ENCODE data around the gene DNAJB2.

Gene DNAJB2

DNA sequence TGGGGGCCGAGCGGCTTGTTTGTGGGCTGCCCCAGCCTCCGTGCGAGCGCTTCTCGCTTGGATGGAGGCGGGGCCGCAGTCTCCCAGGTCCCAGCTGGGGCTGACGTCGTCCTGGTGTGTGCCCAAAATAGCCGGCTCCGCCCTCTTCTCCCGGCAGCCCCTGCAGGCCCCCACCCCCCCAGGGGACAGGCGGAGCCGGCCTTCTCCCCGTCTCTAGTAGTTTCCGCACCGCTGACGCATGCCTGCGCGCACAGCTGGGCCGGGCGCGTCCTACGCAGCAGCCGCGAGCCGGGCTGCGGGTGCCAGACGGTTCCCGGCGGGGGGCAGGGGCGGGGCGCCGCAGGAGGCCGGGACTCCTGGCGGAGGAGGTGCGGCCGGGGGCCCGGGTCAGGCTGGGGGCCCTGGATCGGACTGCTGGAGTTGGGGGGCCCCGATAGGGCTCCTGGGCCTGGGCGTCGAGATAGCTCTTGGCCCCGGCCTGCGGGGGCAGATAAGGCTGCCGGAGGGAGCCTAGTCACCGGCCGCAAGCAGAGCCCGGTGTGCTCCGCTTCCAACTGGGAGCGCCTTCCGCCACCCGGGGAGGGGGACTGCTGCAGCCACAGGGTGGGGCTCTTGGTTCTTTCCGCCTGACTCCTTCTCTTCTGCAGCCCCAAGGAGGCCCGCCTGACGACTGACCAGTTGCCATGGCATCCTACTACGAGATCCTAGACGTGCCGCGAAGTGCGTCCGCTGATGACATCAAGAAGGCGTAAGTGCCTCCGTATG lies at the start of gene DNAJB2:
Gene DNAJB2, plus strand, starts transcription at position 216 of the 765 bp plus-strand sequence. Its CDS starts 468 bp downstream, at position 684.
- H3K27ac Mint-ChIP-seq: peak within 1 kb of the TSS; percentile 98
- peak within 1 kb of the TSS; percentile 94 for H3K4me3 Mint-ChIP-seq
- H3K9me3 Mint-ChIP-seq (ENCODE audit: low read depth): no peaks in the 10 kb centered on the region
- no peaks in the 10 kb centered on the region for H3K27me3 Mint-ChIP-seq
- peaks cover 44% of the 10 kb centered on the region for H3K4me1 Mint-ChIP-seq (ENCODE audit: low read depth)
- H3K36me3 Mint-ChIP-seq: no peaks in the 10 kb centered on the region

- H3K27ac Mint-ChIP-seq: peak overlapping the region; percentile 98
- peak overlapping the region; percentile 96 for H3K4me3 Mint-ChIP-seq
- H3K27me3 Mint-ChIP-seq: no peaks in the 10 kb centered on the region
- peaks cover 4% of the 10 kb centered on the region for H3K36me3 Mint-ChIP-seq
- no peaks in the 10 kb centered on the region for H3K9me3 Mint-ChIP-seq (ENCODE audit: low read depth)
- H3K4me1 Mint-ChIP-seq (ENCODE audit: low read depth): peaks cover 57% of the 10 kb centered on the region
These were observed 49.1 kb upstream of the DNAJB2 start for GRCh38 chr2:219230059-219230540.

DNA sequence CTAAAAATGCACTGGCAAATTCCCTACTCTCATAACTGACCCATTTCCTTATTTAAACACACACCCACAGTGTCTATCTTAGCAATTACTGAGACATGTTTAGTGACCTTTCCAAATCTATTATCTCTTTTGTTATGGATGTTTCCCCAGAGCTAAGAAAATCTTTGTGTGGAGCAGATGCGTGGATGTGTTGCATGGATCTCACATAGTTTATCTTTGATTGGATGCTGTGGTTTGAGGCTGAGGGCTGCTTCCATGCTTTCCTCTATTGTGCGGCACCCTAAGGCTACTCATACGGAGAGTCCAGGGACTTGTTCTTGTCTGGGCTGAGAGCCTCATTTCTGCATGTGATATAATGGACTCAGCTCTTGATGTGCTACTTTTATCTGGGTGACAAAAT lies 44.8 kb upstream of the DNAJB2 start:
- H3K4me1 Mint-ChIP-seq (ENCODE audit: low read depth): peaks cover 35% of the 10 kb centered on the region
- H3K36me3 Mint-ChIP-seq: peaks cover 2% of the 10 kb centered on the region
- no peaks in the 10 kb centered on the region for H3K9me3 Mint-ChIP-seq (ENCODE audit: low read depth)
- peak overlapping the region; percentile 29 for H3K27ac Mint-ChIP-seq
- no peak overlapping the region for H3K4me3 Mint-ChIP-seq
- no peaks in the 10 kb centered on the region for H3K27me3 Mint-ChIP-seq

DNA sequence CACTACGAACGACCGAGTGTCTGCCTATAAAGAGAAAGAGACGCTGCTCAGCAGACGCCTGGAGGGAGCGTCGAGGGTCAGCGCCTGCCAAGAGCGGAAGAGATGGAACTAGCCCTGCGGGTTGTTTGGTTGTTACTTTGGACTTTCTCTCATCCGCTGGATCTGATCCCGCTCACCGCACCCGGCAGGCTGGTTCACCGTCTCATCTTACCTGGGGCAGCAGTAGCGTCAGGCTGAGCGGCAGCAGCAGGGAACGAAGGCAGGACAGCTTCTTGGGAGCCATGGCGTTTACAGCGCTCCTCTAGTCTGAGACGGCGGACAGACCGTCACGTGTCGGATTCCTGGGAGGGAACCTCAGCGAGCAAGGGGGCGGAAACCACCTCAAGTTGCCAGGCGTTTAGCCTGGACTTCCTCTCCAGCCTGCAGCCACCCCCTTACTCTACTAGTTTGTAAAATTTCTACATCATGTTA lies 35.8 kb upstream of the DNAJB2 start:
- Mint-ChIP-seq H3K4me1 (ENCODE audit: low read depth) (peaks cover 36% of the 10 kb centered on the region), H3K36me3 (no peaks in the 10 kb centered on the region), H3K27ac (no peak overlapping the region), H3K9me3 (ENCODE audit: low read depth) (no peaks in the 10 kb centered on the region), H3K27me3 (no peaks in the 10 kb centered on the region), H3K4me3 (peak overlapping the region; percentile 53)

- H3K4me3 Mint-ChIP-seq: peak overlapping the region; percentile 97
- H3K9me3 Mint-ChIP-seq (ENCODE audit: low read depth): no peaks in the 10 kb centered on the region
- H3K4me1 Mint-ChIP-seq (ENCODE audit: low read depth): peaks cover 50% of the 10 kb centered on the region
- peak overlapping the region; percentile 97 for H3K27ac Mint-ChIP-seq
- H3K36me3 Mint-ChIP-seq: no peaks in the 10 kb centered on the region
- no peaks in the 10 kb centered on the region for H3K27me3 Mint-ChIP-seq
These were observed 34.4 kb upstream of the DNAJB2 start for GRCh38 chr2:219244789-219245147.

GRCh38 chr2:219245148-219245898 lies 33.8 kb upstream of the DNAJB2 start, which contains the start of the genes GLB1L and STK16:
TSS of gene GLB1L (minus strand) at chr2:219245444. CDS start at chr2:219243573, 1,871 bp downstream.
TSS of gene STK16 (plus strand) at chr2:219245479. CDS start at chr2:219246000, 521 bp downstream.
- H3K27ac Mint-ChIP-seq: peak within 1 kb of the TSS; percentile 97
- H3K4me3 Mint-ChIP-seq: peak within 1 kb of the TSS; percentile 97
- H3K27me3 Mint-ChIP-seq: no peaks in the 10 kb centered on the region
- H3K4me1 Mint-ChIP-seq (ENCODE audit: low read depth): peaks cover 56% of the 10 kb centered on the region
- H3K36me3 Mint-ChIP-seq: no peaks in the 10 kb centered on the region
- H3K9me3 Mint-ChIP-seq (ENCODE audit: low read depth): no peaks in the 10 kb centered on the region

- Mint-ChIP-seq H3K27ac (peak overlapping the region; percentile 97), H3K36me3 (peaks cover under 1% of the 10 kb centered on the region), H3K9me3 (ENCODE audit: low read depth) (no peaks in the 10 kb centered on the region), H3K4me3 (peak overlapping the region; percentile 97), H3K4me1 (ENCODE audit: low read depth) (peaks cover 61% of the 10 kb centered on the region), H3K27me3 (no peaks in the 10 kb centered on the region)
These were observed 33.3 kb upstream of the DNAJB2 start for GRCh38 chr2:219245899-219246230.

- Mint-ChIP-seq H3K27me3 (no peaks in the 10 kb centered on the region), H3K27ac (peak overlapping the region; percentile 97), H3K36me3 (peaks cover 3% of the 10 kb centered on the region)
These were observed 32.6 kb upstream of the DNAJB2 start for GRCh38 chr2:219246559-219246958.

DNA sequence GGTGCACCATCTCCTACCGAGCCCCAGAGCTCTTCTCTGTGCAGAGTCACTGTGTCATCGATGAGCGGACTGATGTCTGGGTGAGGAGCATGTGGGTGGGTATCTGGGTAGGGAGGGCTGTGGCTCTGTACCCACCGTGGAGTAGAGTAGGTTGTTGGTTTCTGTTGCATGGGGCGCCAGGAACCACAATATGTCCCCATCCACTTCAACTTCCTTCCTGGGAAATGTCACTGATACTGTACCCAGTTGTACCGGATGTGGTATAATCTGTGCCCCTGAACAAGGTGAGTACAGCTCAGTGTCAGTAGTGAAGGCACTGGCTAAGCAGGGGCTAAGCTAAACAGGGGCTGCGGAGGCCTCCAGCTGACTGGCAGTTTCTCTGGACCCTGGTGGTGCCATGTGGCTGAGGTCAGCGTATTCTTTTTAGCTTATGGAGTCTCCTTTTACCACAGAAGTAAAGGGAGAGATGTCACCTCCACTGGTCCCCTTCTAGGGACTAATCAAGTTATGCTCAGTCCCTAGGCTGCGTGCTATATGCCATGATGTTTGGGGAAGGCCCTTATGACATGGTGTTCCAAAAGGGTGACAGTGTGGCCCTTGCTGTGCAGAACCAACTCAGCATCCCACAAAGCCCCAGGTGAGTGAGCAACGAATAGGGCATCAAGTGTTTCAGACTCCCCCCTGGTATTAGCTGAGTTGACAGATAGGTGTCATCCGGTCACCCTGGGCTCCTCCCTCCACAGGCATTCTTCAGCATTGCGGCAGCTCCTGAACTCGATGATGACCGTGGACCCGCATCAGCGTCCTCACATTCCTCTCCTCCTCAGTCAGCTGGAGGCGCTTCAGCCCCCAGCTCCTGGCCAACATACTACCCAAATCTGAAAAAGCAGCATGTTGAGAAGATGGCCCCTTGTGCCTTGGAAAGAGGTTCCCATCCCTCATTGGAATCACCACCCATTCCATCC lies 31.2 kb upstream of the DNAJB2 start:
- peaks cover 3% of the 10 kb centered on the region for H3K36me3 Mint-ChIP-seq
- peaks cover 79% of the 10 kb centered on the region for H3K4me1 Mint-ChIP-seq (ENCODE audit: low read depth)
- no peaks in the 10 kb centered on the region for H3K9me3 Mint-ChIP-seq (ENCODE audit: low read depth)
- H3K27me3 Mint-ChIP-seq: no peaks in the 10 kb centered on the region
- peak overlapping the region; percentile 97 for H3K4me3 Mint-ChIP-seq
- H3K27ac Mint-ChIP-seq: peak overlapping the region; percentile 88

More at GRCh38 chr2:219246559-219246958, 32.6 kb upstream of the DNAJB2 start:
- H3K4me1 Mint-ChIP-seq (ENCODE audit: low read depth): peaks cover 68% of the 10 kb centered on the region
- H3K9me3 Mint-ChIP-seq (ENCODE audit: low read depth): no peaks in the 10 kb centered on the region
- H3K4me3 Mint-ChIP-seq: peak overlapping the region; percentile 97

- Mint-ChIP-seq H3K4me1 (ENCODE audit: low read depth) (peaks cover 77% of the 10 kb centered on the region), H3K4me3 (peak overlapping the region; percentile 97), H3K27ac (peak overlapping the region; percentile 90), H3K36me3 (peaks cover 3% of the 10 kb centered on the region), H3K9me3 (ENCODE audit: low read depth) (no peaks in the 10 kb centered on the region), H3K27me3 (no peaks in the 10 kb centered on the region)
These were observed 30.3 kb upstream of the DNAJB2 start for GRCh38 chr2:219248845-219249202.

DNA sequence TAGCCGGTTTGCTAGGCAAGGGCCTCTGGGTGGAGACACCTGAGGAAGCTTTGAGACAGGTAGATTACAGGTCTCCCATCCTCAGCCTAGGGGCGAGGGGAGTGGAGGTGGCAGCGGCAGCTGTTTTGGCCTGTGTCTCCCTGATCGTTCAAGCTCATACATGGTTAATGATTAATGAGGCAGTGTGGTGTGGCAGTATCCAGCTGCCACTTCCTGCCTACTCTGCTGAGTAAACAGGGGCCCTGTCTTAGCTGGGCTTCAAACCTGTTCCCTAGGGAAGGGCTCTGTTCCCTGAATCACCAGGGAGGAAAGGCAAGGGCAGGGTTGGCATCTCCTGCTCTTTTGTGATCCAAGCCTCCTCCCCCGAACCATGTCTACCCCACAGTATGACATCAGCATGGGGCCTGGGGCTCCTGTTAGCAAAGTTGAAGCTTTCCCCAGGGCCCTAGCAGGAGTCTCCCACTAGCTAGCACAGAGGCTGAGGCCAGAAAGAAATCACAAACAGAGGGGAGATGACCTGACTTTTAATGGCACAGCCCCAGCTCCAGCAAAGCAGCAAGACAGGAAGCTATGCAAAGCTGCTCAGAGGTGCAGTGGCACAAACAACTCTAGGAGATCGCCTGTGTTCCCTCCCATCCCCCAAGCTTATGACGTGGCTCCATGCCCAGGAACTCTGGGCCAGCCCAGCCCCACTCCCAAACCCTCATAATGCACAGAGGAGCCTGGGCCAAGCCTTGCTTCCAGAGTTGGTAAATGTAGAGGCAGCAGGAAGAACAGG lies 29.8 kb upstream of the DNAJB2 start:
- Mint-ChIP-seq H3K4me1 (ENCODE audit: low read depth) (peaks cover 74% of the 10 kb centered on the region), H3K36me3 (peaks cover 3% of the 10 kb centered on the region), H3K9me3 (ENCODE audit: low read depth) (no peaks in the 10 kb centered on the region), H3K27me3 (no peaks in the 10 kb centered on the region), H3K27ac (peak overlapping the region; percentile 90), H3K4me3 (peak overlapping the region; percentile 97)

- Mint-ChIP-seq H3K4me3 (peak overlapping the region; percentile 97), H3K9me3 (ENCODE audit: low read depth) (no peaks in the 10 kb centered on the region), H3K27ac (peak overlapping the region; percentile 91), H3K27me3 (no peaks in the 10 kb centered on the region), H3K36me3 (peaks cover 3% of the 10 kb centered on the region), H3K4me1 (ENCODE audit: low read depth) (peaks cover 74% of the 10 kb centered on the region)
These were observed 29.0 kb upstream of the DNAJB2 start for GRCh38 chr2:219250049-219250781.

DNA sequence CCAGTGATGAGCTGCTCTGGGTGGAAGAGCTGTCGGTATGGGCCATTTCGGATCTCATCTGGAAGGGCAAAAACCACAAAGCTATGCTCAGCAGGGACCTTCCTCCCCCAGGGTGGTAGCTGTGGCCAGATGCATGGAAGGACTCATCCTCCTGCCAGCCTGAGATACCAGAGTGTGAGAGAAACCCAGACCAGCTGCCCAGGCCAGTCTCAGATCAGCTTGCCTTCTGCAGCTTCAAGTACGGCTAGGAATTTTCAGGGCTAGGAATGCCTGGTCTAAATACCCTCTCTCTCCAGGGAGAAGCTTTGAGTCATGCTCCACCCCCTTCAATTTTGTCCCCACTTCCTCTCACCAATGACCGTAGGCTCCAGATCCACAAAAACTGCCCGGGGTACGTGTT lies 27.5 kb upstream of the DNAJB2 start:
- peak overlapping the region; percentile 91 for H3K27ac Mint-ChIP-seq
- peaks cover 3% of the 10 kb centered on the region for H3K36me3 Mint-ChIP-seq
- H3K9me3 Mint-ChIP-seq (ENCODE audit: low read depth): no peaks in the 10 kb centered on the region
- peak overlapping the region; percentile 97 for H3K4me3 Mint-ChIP-seq
- no peaks in the 10 kb centered on the region for H3K27me3 Mint-ChIP-seq
- peaks cover 73% of the 10 kb centered on the region for H3K4me1 Mint-ChIP-seq (ENCODE audit: low read depth)
